SU-DHL-6 (cell line): Measurements from ENCODE around the gene PRDM1.

Experiments used
- CTCF ChIP-seq: fragments of 200-600 bp; sonication (generic); IDR thresholded peaks from one replicate; pipeline ENCODE4 v1.5.1; 2017; ENCODE audit warnings: antibody characterized with exemption, mild to moderate bottlenecking, low read length, moderate library complexity; ENCODE audit not compliant: insufficient read depth, poor library complexity, severe bottlenecking
- EZH2phosphoT487 ChIP-seq: fragments of 200-600 bp; sonication (generic), shearing (Covaris generic); conservative IDR thresholded peaks from 2 replicates; pipeline ENCODE4 v1.6.1; 2018; ENCODE audit warnings: mild to moderate bottlenecking, antibody characterized with exemption, low read length, moderate library complexity, mixed read lengths

- TF ChIP-seq CTCF (no peak), EZH2phosphoT487 (no peak)
Observed at GRCh38 chr6:106117579-106117978, 31.4 kb downstream of the PRDM1 start.
